Measurements from ENCODE around the gene PSD4.

DNA sequence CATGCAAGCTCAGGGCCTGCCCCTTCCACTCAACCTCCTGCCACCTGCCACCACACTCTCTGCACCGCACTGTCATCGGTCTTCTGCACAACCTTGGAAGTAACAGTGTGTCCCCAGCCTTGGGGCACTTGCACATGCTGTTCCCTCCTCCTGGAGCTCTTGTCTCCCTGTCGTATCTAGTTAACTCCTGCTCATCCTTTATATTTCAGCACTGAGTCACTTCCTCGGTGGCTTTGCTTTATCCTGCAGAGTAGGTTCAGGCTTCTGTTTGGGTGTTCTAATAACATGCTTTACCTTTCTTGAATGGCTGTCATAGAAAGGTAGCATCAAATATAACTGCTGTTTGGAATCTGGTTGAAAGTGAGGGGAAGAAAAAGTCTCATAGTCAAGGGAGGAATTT lies 79.7 kb downstream of the PSD4 start:
- no peak for TF ChIP-seq CTCF (conservative IDR thresholded peaks at IDR 0.05; ENCODE audit: low read depth, low read length)
- TF ChIP-seq RAD21 (IDR thresholded peaks at IDR 0.05; ENCODE audit: low read length), result no peak
- no peak for TF ChIP-seq MXI1 (IDR thresholded peaks at IDR 0.05; ENCODE audit: borderline replicate concordance, low read depth, low read length)
- TF ChIP-seq BHLHE40 (IDR thresholded peaks at IDR 0.05; ENCODE audit: low read depth, low read length), result no peak
- no peak for TF ChIP-seq POLR2A (IDR thresholded peaks at IDR 0.05; ENCODE audit: low read depth, low read length)
- TF ChIP-seq USF2 (IDR thresholded peaks at IDR 0.05; ENCODE audit: low read depth, low read length), result no peak
- no peak for TF ChIP-seq MAFK (IDR thresholded peaks at IDR 0.05; ENCODE audit: low read depth, low read length)
- TF ChIP-seq FOS (IDR thresholded peaks at IDR 0.05; ENCODE audit: low read depth, low read length), result no peak
- TF ChIP-seq CHD1 (IDR thresholded peaks at IDR 0.05; ENCODE audit: low read depth, low read length), result no peak
- TF ChIP-seq RCOR1 (IDR thresholded peaks at IDR 0.05; ENCODE audit: insufficient replicate concordance, low read length), result no peak
- TF ChIP-seq RFX5 (IDR thresholded peaks at IDR 0.05; ENCODE audit: low read depth, low read length), result no peak
- no peak for TF ChIP-seq CEBPB (IDR thresholded peaks at IDR 0.05; ENCODE audit: low read depth, low read length)
